ENCODE results near the gene MPI.
A peak's percentile ranks its signal among the peaks of the same experiment; 100 is the strongest.

MPI gene, protein sequence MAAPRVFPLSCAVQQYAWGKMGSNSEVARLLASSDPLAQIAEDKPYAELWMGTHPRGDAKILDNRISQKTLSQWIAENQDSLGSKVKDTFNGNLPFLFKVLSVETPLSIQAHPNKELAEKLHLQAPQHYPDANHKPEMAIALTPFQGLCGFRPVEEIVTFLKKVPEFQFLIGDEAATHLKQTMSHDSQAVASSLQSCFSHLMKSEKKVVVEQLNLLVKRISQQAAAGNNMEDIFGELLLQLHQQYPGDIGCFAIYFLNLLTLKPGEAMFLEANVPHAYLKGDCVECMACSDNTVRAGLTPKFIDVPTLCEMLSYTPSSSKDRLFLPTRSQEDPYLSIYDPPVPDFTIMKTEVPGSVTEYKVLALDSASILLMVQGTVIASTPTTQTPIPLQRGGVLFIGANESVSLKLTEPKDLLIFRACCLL

DNA sequence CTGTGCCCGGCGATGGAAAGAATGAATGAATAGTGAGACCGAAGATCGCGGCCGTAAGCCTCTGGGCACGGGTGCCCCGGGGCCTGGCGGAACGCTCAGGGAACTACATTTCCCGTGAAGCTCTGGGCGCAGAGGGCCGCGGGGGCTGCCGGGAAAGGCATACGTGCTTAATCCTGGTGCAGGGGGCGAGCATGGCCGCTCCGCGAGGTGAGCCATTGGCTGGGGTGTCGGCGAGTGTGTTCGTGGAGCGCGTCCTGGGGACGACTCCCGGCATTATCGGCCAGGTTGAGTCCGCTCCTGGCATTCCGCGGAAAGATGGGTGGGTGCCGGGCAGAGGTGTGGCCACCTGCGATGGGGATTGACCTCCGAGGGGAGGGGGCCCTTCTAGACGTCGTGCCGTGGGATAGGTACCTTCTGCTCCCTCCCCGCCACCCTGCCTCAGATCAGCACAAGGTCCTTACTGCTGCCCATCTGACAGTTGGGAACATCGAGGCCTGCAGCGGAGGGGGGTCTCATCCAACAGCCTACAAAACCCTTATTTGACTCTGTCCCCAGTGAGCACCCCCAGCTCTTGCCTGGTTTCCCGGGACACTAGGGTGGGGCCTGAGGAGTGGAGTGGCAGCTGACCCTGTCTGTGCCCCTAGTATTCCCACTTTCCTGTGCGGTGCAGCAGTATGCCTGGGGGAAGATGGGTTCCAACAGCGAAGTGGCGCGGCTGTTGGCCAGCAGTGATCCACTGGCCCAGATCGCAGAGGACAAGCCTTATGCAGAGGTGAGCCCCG is at the start of gene MPI:
MPI (plus strand) TSS at position 160 of the 782 bp plus-strand sequence; CDS start at position 192, 32 bp downstream.
- peak; percentile 67 for DNase-seq

- no peak for DNase-seq
Observed at GRCh38 chr15:74840851-74841775, 48.7 kb upstream of the MPI start.

DNA sequence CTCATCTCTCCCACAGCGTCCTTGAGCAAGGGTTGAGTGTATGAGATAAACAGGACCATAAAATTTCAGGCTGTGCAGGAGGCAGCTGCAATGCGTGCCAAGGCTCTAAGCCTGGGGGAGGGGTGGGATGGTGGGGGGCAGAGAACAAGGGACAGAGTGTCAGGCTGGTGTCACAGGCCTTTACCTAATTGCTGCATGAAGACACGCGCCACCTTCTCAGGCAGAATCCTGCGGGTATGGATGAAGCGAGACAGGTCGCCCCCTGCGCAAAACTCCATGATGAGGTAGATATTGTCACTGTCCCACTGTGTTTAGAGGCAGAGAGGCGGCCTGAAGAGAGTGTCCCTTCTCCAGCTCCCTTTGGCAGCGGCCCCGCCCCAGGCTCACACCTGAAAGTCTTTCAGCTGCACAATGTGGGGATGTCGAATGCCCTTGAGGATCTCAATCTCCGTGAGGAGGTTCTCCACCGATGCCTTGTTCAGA is 47.9 kb upstream of the MPI start:
- DNase-seq: no peak

DNA sequence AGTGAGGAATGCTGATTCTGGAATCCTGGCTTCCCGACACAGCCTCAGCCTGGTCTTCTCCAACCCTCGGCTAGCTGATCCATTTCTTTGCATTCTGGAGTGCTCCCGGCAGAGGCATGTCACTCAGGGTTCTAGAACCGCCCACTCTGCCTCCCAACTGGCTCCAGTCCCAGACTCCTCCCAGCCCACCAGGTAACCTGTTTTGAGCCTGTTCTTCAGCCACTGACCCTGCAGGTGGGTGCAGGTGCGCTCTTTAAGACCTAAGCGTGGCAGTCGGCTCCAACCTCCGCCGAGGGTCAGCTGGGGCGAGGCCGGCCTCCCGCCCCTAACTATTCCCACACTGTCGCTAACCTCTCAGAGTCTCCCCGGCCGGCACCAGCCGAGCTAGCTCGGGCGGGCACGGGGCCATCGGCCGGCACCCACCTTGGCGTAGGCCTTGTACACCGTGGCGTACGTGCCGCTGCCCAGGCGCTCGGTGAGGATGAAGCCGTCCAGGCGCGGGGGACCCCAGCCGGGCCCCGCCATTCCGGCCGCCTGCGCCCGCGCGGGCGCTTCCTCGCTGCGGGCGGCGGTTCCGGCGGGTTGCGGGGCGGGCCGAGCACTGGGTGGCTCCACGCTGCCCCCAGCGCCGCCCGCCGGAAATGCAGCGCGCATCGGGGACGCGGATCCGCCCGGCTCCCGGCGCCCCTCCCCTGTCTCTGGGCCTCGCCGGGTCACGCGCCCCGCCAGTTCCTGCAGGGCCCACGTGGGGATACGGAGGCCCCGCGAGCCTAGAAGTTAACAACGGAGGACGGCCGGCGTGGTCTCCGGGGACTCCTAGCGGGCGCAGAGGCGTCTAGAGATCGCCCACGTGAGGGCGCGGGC is 47.0 kb upstream of the MPI start, which contains the start of gene ULK3:
ULK3 (minus strand) TSS at position 576 of the 864 bp plus-strand sequence; CDS start at position 525, 51 bp downstream.
- peak; percentile 93 for DNase-seq

- no peak for DNase-seq
Observed at GRCh38 chr15:74843445-74843828, 46.4 kb upstream of the MPI start.

GRCh38 chr15:74843891-74844299 is 45.9 kb upstream of the MPI start:
- no peak for DNase-seq

GRCh38 chr15:74844319-74845207 is 45.3 kb upstream of the MPI start:
- DNase-seq: no peak

DNA sequence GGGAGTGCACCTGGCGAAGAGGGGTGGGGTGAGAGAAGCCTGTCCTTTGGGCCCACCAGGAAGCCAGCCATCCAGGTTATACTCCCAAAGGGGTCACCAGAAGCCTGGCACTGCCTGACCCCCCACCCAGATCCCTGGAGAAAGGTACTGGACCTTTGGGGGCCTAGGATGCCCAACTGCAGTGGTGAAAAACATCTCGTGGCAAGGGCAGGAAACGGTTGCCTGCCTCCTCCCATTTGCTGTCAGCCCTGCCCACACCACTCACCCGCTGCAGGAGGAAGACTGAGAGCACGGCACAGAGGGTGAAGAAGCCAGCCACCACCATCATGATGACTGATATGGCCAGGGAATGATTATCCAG is 44.7 kb upstream of the MPI start:
- DNase-seq: no peak

- no peak for DNase-seq
Observed at GRCh38 chr15:74845581-74845980, 44.3 kb upstream of the MPI start.

GRCh38 chr15:74847432-74847831 is 42.4 kb upstream of the MPI start:
- DNase-seq: no peak

- DNase-seq: no peak
Observed at GRCh38 chr15:74850393-74850792, 39.4 kb upstream of the MPI start.

- no peak for DNase-seq
Observed at GRCh38 chr15:74851960-74852359, 37.9 kb upstream of the MPI start.

DNA sequence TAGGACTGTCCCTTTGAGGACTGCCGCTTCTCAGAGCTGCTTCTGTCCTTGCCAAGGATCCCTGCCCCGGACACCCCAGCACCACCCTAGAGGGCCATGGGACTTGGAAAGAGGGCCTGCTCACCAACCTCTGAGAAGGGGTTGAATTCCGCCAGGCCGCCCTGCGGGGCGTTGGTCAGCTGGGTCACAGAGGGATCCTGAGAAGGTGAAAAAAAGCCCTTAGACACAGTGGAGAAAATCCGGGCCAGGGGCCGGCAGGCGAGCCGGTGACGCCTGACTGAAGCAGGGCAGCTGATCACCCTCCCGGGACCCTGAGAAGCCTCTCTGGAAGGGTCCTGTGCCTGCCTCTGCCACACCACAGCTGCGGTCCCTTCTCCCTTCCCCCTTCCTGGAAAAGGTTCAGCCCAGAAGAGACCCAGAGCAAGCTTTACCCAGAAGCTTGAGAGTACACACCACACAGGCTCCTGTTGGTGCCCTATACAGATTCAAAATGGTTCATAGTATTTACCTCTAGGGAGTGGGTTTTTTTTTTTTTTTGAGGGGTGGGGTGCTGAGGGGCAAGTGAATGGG is 35.3 kb upstream of the MPI start:
- no peak for DNase-seq

DNA sequence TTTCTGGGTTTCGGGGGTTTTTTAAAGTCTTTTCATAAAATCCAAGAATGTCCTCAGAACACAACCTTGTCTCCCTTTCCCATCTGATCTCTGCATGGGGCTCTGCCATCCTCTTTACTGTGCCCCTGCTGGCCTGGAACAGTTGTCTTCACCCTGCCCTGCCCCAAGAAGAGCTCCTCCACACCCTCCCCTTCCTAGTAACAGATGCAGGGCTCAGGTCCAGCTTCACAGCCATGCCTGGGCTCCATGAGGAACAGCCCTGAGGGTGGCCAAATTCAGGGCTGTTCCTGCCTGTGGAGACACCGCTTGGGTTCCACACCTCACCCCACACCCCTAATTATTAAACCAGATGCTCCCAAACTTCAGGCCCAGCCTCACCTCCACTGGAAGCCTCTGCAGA is 34.0 kb upstream of the MPI start:
- no peak for DNase-seq

DNA sequence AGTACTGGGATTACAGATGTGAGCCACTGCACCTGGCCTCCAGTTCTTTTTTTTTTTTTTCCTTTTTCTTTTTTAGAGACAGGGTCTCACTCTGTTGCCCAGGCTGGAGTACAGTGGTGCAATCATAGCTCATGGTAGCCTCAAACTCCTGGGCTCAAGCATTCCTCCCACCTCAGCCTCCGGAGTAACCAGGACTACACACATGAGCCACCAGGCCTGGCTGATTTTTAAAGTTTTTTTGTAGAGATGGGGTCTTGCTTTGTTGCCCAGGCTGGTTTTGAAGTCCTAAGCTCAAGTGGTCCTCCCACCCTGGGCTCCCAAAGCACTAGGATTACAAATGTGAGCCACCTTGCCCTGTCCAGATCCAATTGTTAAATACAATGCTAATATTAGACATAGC is 33.3 kb upstream of the MPI start:
- no peak for DNase-seq

DNA sequence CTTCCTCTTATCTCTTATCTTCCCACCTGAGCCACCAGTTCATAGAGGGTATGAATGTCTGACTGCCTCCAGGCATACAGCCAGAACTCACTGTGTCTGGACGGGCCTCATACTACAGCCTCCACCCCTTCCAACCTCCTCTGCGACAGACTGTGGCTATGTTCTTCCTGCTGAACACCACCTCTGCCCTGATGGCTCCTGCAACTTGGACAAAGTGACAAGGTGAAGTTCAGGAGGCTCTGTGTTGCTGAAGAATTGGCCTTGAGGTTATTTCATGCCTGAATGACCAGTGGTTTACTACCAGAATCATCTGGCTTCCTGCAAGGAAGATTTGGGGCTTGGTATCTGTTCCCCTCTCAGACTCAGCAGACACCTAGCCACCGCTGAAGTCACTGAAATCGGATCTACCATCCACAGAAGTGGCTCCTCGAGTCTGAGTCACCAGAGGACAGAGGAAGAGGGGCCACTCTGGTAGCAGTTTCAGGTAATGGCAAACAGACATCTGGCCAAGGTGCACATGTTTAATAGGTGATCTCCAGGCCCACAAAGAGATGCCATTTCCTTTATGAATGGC is 32.7 kb upstream of the MPI start:
- DNase-seq: no peak

GRCh38 chr15:74857671-74858368 is 32.0 kb upstream of the MPI start:
- no peak for DNase-seq

DNA sequence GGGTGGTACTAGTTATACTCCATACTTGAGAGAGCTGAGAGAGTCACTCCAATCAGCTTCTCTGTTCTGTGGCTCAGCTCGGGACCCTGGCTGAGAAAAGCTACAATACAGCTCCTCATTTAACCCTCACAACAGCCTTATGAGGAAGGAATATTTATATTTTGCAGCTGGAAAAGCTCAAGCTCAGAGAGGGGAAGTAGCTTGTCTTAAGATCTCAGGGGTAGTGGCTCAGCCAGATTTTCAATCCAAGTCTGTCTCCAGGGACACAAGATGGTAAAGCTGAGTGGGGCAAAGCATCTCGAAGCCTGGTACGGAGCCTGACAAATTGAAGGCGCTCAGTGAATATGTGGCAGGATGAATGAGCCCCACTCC is 31.5 kb upstream of the MPI start:
- DNase-seq: no peak

All from NCI-H526 treated with DMSO at 0.1 percent for 48 hours (cell line).